ENCODE data around the gene SLCO3A1.

DNA sequence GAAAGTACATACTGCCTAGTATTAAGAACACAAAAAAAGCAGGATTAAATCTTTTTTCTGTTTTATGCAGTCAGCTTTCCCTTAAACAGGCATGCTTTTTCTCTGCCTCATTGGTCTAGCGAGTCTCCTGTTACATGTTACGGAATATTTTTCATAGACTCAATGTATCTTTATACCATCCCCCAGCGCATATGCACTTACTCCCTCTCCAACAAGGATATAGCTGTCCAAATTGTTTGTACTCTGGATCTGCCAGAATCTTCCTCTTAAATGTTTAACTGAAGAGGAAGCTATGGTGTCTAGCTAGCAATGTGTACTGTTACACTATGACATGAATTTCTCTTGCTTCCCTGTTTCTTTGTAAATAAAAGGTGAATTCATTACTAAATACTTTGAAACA lies 9.2 kb upstream of the SLCO3A1 start:
- TF ChIP-seq, protein P1, sequence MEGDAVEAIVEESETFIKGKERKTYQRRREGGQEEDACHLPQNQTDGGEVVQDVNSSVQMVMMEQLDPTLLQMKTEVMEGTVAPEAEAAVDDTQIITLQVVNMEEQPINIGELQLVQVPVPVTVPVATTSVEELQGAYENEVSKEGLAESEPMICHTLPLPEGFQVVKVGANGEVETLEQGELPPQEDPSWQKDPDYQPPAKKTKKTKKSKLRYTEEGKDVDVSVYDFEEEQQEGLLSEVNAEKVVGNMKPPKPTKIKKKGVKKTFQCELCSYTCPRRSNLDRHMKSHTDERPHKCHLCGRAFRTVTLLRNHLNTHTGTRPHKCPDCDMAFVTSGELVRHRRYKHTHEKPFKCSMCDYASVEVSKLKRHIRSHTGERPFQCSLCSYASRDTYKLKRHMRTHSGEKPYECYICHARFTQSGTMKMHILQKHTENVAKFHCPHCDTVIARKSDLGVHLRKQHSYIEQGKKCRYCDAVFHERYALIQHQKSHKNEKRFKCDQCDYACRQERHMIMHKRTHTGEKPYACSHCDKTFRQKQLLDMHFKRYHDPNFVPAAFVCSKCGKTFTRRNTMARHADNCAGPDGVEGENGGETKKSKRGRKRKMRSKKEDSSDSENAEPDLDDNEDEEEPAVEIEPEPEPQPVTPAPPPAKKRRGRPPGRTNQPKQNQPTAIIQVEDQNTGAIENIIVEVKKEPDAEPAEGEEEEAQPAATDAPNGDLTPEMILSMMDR (tag by site-specific recombination; IDR thresholded peaks at IDR 0.05), result no peak
- TF ChIP-seq YY1 (tag by site-specific recombination; IDR thresholded peaks at IDR 0.05), result no peak
- TF ChIP-seq, protein P2, sequence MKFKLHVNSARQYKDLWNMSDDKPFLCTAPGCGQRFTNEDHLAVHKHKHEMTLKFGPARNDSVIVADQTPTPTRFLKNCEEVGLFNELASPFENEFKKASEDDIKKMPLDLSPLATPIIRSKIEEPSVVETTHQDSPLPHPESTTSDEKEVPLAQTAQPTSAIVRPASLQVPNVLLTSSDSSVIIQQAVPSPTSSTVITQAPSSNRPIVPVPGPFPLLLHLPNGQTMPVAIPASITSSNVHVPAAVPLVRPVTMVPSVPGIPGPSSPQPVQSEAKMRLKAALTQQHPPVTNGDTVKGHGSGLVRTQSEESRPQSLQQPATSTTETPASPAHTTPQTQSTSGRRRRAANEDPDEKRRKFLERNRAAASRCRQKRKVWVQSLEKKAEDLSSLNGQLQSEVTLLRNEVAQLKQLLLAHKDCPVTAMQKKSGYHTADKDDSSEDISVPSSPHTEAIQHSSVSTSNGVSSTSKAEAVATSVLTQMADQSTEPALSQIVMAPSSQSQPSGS (tag by site-specific recombination; IDR thresholded peaks at IDR 0.05; ENCODE audit: low read depth), result no peak
- TF ChIP-seq SP7 (tag by site-specific recombination; IDR thresholded peaks at IDR 0.05), result no peak
- TF ChIP-seq ZNF335 (tag by site-specific recombination; conservative IDR thresholded peaks at IDR 0.05), result no peak
- TF ChIP-seq ZNF2 (tag by site-specific recombination; IDR thresholded peaks at IDR 0.05), result no peak
- TF ChIP-seq ZNF473 (tag by site-specific recombination; IDR thresholded peaks at IDR 0.05), result no peak
- no peak for TF ChIP-seq TRIM28 (IDR thresholded peaks at IDR 0.05; ENCODE audit: borderline replicate concordance, low read length)
- TF ChIP-seq ZNF670 (tag by site-specific recombination; IDR thresholded peaks at IDR 0.05; ENCODE audit: low read depth), result no peak
- TF ChIP-seq, protein P3, sequence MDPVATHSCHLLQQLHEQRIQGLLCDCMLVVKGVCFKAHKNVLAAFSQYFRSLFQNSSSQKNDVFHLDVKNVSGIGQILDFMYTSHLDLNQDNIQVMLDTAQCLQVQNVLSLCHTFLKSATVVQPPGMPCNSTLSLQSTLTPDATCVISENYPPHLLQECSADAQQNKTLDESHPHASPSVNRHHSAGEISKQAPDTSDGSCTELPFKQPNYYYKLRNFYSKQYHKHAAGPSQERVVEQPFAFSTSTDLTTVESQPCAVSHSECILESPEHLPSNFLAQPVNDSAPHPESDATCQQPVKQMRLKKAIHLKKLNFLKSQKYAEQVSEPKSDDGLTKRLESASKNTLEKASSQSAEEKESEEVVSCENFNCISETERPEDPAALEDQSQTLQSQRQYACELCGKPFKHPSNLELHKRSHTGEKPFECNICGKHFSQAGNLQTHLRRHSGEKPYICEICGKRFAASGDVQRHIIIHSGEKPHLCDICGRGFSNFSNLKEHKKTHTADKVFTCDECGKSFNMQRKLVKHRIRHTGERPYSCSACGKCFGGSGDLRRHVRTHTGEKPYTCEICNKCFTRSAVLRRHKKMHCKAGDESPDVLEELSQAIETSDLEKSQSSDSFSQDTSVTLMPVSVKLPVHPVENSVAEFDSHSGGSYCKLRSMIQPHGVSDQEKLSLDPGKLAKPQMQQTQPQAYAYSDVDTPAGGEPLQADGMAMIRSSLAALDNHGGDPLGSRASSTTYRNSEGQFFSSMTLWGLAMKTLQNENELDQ (tag by site-specific recombination; IDR thresholded peaks at IDR 0.05; ENCODE audit: low read depth), result no peak
- no peak for TF ChIP-seq ZNF558 (tag by site-specific recombination; IDR thresholded peaks at IDR 0.05)
